Activated CD8-positive, alpha-beta memory T cell treated with anti-CD3 and anti-CD28 coated beads, Interleukin-2, amount 10 ng/mL, durations not matched to agents 7 days and 5 days (primary cell): ENCODE results near the gene LMBRD2. TPM values are rescaled to one million over a fixed set of nuclear protein-coding genes. Genes with fewer than 3 reads are reported as not detected.

ENCODE experiments used
- ATAC-seq: fragments of 150-1000 bp; cut with Tn5 transposase; one replicate; pipeline ENCODE4 v1.10.0; 2021; ENCODE audit warnings: moderate library complexity
- CTCF ChIA-PET: fragments of 350-600 bp; sonication (Branson Sonifier 250); formaldehyde crosslinking; loops from one replicate; lab custom pipeline; 2021; ENCODE audit warnings: antibody characterized with exemption; lab: Charles Lee
- DNase-seq: peaks from one replicate; pipeline ENCODE4 v3.0.0-alpha.2; 2020
- H3K27ac Mint-ChIP-seq: one replicate; pipeline ENCODE4 v1.8.0; 2021; ENCODE audit warnings: mild to moderate bottlenecking, mixed read lengths
- H3K27me3 Mint-ChIP-seq: one replicate; pipeline ENCODE4 v1.8.0; 2021; ENCODE audit warnings: mixed read lengths
- H3K36me3 Mint-ChIP-seq: one replicate; pipeline ENCODE4 v1.8.0; 2021; ENCODE audit warnings: mild to moderate bottlenecking, mixed read lengths
- H3K4me1 Mint-ChIP-seq: one replicate; pipeline ENCODE4 v1.8.0; 2021; ENCODE audit warnings: mixed read lengths
- H3K4me3 Mint-ChIP-seq: one replicate; pipeline ENCODE4 v1.8.0; 2021; ENCODE audit warnings: mild to moderate bottlenecking, moderate library complexity, mixed read lengths
- H3K9me3 Mint-ChIP-seq: one replicate; pipeline ENCODE4 v1.8.0; 2022; ENCODE audit warnings: low read depth, mixed read lengths
- total RNA-seq, 2 experiments: library from RNA; stranded (reverse); gene quantifications; one replicate each; pipeline ENCODE4 v1.2.3, GENCODE V29; 2021

Gene LMBRD2
- total RNA-seq, 2 experiments from 2014 or later = 13.9 to 15.1 TPM

DNA sequence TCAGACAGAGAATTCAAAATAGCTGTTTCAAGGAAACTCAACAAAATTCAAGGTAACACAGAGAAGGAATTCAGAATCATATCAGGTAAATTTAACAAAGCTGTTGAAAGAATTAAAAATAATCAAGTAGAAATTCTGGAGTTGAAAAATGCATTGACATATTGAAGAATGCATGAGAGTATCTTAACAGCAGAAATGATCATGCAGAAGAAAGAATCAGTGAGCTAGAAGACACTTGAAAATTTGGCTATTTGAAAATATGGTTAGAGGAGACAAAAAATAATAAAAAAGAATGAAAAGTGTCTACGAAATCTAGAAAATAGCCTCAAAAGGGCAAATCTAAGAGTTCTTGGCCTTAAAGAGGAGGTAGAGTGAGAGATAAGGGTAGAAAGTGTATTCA lies 22.9 kb downstream of the LMBRD2 start:
- Mint-ChIP-seq H3K27ac (no peak overlapping the region), H3K4me3 (no peak overlapping the region), H3K4me1 (no peaks in the 10 kb centered on the region), H3K9me3 (peaks cover 11% of the 10 kb centered on the region), H3K27me3 (no peaks in the 10 kb centered on the region), H3K36me3 (peaks cover 56% of the 10 kb centered on the region)
- ATAC-seq (no peak), DNase-seq (no peak)
- CTCF ChIA-PET = interaction anchor here (1.0 kb wide), 1 partner anchor 57 kb away, joined by 3 read pairs; no protein-coding TSS in a partner anchor

DNA sequence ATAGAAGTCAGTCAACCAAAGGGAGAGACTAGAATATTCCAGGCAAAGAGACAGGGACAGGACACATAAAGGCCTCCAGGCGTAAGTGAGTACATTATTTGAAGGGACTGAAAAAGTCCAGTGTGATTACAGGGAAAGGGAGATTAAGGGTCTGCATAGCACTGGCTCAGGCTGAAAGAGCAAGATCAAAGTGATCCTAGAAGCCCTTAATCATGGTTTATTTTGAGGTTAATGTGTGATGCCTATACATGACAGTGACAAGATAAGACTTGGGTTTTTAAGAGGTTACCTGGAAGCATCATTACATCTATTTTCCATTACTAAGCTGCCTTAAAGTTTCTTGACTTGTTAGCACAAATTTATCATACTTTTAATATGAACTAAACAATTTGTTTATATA lies 25.8 kb downstream of the LMBRD2 start:
- CTCF ChIA-PET = no interaction called here
- ATAC-seq = no peak
- DNase-seq = no peak
- Mint-ChIP-seq H3K27ac (no peak overlapping the region), H3K36me3 (peaks cover 46% of the 10 kb centered on the region), H3K27me3 (no peaks in the 10 kb centered on the region), H3K9me3 (peaks cover 11% of the 10 kb centered on the region), H3K4me1 (no peaks in the 10 kb centered on the region), H3K4me3 (no peak overlapping the region)

DNA sequence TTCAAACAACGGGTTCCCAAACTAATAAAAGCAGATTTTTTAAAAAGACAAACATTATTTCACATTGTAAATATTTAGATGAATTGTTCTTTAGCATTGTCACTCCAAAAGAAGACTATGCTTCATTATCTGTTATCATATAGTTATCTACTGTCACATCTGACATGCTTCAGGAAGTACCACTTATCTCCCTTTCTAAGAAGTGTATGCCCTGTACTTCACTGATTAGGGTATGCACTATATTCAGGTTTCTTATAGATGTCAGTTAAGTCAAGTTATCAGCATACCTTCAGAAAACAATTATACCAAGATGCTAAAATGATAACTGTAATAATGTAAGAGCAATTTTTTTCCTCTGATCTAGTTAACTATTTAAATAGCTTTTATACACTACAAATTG lies 40.4 kb downstream of the LMBRD2 start:
- ATAC-seq = no peak
- Mint-ChIP-seq H3K4me3 (no peak overlapping the region), H3K27me3 (no peaks in the 10 kb centered on the region), H3K4me1 (no peaks in the 10 kb centered on the region), H3K36me3 (peaks cover 32% of the 10 kb centered on the region), H3K9me3 (no peaks in the 10 kb centered on the region), H3K27ac (no peak overlapping the region)
- no peak for DNase-seq
- CTCF ChIA-PET = no interaction called here

DNA sequence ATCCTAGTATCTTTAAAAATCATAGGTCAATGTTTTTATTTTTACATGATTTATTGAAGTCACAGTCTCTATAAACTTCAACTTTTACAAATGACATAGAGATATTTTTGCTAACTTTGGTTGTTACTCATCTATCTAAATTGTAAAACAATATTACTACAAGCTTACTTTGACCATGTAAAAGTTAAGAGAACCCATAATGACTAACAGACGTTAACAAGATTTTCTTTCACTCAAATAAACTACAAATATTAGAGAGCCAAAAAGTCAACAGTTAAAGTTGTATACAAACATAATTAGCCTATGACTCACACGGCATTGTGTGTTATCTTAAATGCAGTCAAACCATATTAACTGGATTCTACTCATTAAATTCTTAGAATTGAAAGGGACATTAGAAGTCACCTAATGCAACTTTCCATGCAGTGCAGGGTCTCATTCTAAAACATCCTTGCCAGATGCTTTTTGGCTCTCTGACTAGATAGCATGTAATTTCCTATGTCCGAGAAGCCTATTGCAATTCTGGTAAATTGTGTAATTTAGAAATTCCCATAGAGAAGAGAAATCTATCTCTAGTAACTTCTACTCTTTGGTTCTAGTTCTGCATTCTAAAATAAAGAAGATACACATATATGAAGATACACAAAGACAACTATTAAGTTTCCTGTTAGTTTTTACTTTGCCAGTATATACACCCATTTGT lies 42.8 kb downstream of the LMBRD2 start:
- Mint-ChIP-seq H3K4me1 (no peaks in the 10 kb centered on the region), H3K27ac (no peak overlapping the region), H3K9me3 (no peaks in the 10 kb centered on the region), H3K36me3 (peaks cover 34% of the 10 kb centered on the region), H3K27me3 (no peaks in the 10 kb centered on the region), H3K4me3 (no peak overlapping the region)
- ATAC-seq (no peak), DNase-seq (no peak)
- CTCF ChIA-PET = no interaction called here

DNA sequence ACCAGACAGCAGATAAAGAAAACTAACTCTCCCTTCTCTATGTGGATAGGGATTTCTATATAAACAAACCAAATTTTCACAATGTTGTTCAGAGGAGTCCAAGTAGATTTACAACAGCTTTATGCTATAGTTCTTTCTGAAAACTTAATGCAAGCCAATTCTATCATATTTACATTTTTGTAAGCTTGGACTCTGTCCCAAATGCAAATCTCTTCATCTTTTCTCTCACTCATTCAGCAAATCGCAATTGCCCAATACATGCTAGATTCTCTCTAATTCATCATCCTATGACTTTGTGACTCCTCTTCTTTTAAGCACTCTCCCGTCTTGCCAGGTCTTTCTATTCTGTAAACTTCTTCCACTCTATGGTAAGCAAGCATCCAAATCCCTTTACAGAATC lies 45.9 kb downstream of the LMBRD2 start:
- no peaks in the 10 kb centered on the region for H3K27me3 Mint-ChIP-seq
- ATAC-seq (no peak), DNase-seq (no peak)
- H3K4me3 Mint-ChIP-seq = no peak overlapping the region
- no peaks in the 10 kb centered on the region for H3K9me3 Mint-ChIP-seq
- CTCF ChIA-PET = interaction anchor here (0.8 to 1.5 kb wide), 2 partner anchors 26 to 71 kb away, joined by 3 to 5 read pairs; no protein-coding TSS in a partner anchor
- no peaks in the 10 kb centered on the region for H3K4me1 Mint-ChIP-seq
- peaks cover 37% of the 10 kb centered on the region for H3K36me3 Mint-ChIP-seq
- H3K27ac Mint-ChIP-seq = no peak overlapping the region

DNA sequence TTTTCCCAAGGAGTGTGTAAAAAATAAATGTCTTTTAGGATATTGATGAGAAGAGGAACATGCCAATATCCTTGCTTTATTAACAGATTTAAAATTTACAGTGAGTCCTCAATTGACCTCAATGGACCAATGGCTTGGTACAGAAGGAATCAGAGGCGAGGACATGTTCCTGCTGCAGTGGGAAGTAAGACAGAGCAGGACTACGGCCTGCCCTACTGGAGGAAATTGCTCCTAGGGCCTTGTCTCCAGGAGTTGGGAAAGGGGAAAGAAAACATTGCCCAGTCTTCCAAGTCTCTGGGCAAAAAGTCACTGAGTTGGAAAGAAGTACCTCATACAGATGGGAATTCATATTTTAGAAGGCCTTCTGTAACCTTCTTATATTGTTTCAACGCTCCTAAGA lies 51.9 kb downstream of the LMBRD2 start:
- no peaks in the 10 kb centered on the region for H3K4me1 Mint-ChIP-seq
- peaks cover 9% of the 10 kb centered on the region for H3K36me3 Mint-ChIP-seq
- H3K4me3 Mint-ChIP-seq = no peak overlapping the region
- CTCF ChIA-PET = no interaction called here
- no peaks in the 10 kb centered on the region for H3K27me3 Mint-ChIP-seq
- no peaks in the 10 kb centered on the region for H3K9me3 Mint-ChIP-seq
- no peak overlapping the region for H3K27ac Mint-ChIP-seq
- DNase-seq (no peak), ATAC-seq (no peak)

DNA sequence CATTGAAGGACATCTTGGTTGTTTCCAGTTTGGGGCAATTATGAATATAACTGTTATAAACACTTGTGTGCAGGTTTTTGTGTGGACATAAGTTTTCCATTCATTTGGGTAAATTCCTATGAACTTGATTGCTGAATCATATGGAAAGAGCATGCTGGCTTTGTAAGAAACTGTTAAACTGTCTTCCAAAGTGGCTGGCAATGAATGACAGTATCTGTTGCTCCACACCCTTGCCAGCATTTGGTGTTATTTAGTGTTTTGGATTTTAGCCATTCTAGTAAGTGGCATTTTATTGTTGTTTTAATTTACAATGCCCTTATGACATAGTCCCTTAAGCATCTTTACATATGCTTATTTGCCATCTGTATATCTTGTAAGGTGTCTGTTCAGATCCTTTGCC lies 55.2 kb downstream of the LMBRD2 start:
- ATAC-seq (no peak), DNase-seq (no peak)
- Mint-ChIP-seq H3K27me3 (no peaks in the 10 kb centered on the region), H3K27ac (no peak overlapping the region), H3K36me3 (peaks cover 2% of the 10 kb centered on the region), H3K4me3 (no peak overlapping the region), H3K4me1 (no peaks in the 10 kb centered on the region), H3K9me3 (no peaks in the 10 kb centered on the region)
- CTCF ChIA-PET = interaction anchor here (1.1 kb wide), 1 partner anchor 18 kb away, joined by 3 read pairs; no protein-coding TSS in a partner anchor

DNA sequence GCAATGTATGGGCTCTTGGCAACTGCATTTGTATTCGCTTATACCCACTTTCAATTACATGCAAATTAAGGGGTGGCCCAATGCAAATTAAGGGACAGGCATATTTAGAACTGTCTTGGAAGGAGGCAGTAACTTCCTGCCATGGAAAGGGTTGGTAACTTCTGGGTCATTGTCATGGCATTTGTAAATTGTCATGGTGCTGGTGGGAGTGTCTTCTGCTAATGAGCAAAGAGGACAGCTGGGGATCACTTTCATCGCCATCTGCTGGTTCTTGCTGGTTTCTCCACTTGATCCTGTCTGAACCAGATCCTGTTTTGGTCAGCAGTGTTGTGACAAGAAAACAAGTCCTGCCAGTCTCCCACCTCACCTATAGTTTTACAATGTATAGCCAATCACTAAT lies 61.7 kb downstream of the LMBRD2 start:
- CTCF ChIA-PET = interaction anchor here (4.5 kb wide), 1 partner anchor 12 kb away, joined by 30 read pairs; no protein-coding TSS in a partner anchor
- Mint-ChIP-seq H3K27ac (no peak overlapping the region), H3K36me3 (no peaks in the 10 kb centered on the region), H3K27me3 (peaks cover 25% of the 10 kb centered on the region), H3K4me3 (no peak overlapping the region), H3K9me3 (peaks cover 4% of the 10 kb centered on the region), H3K4me1 (no peaks in the 10 kb centered on the region)
- ATAC-seq = peak; percentile 33
- no peak for DNase-seq

DNA sequence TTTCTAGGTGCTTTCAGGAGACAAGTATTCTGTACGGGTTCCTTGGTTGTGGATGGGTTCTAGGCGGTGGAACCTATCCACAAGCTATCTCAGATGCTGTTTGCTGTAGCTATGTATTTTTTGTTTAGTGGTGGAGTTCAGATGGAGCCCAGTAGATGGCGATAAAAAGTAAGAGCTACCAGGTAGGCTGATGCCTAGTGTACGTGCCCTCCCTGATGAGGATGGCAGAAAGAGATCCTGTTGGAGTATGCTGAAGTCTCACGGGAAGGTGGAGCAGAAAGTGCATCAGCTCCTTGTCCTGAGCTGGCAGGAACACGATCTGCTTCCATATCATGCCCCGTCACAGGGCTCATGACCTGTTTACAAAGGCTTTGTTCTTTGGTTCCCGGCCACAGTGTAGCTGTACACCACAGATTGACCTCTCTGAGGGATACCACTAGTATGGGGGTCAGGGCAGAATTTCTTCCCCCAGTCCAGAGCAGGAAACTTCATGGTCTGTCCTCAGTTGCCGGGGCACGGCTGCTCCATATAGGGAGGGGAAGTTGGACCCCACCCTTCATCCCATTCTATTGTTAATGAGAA lies 72.4 kb downstream of the LMBRD2 start:
- peaks cover 54% of the 10 kb centered on the region for H3K27me3 Mint-ChIP-seq
- H3K36me3 Mint-ChIP-seq = peaks cover 2% of the 10 kb centered on the region
- CTCF ChIA-PET = interaction anchor here (0.7 to 3.2 kb wide), 35 partner anchors 10 to 611 kb away, joined by 3 to 30 read pairs (median 4); partner anchors contain the start of genes LMBRD2, NADK2, RANBP3L and UGT3A2
- no peak overlapping the region for H3K27ac Mint-ChIP-seq
- DNase-seq (no peak), ATAC-seq (peak; percentile 86)
- no peak overlapping the region for H3K4me3 Mint-ChIP-seq
- H3K4me1 Mint-ChIP-seq = no peaks in the 10 kb centered on the region
- H3K9me3 Mint-ChIP-seq = no peaks in the 10 kb centered on the region

DNA sequence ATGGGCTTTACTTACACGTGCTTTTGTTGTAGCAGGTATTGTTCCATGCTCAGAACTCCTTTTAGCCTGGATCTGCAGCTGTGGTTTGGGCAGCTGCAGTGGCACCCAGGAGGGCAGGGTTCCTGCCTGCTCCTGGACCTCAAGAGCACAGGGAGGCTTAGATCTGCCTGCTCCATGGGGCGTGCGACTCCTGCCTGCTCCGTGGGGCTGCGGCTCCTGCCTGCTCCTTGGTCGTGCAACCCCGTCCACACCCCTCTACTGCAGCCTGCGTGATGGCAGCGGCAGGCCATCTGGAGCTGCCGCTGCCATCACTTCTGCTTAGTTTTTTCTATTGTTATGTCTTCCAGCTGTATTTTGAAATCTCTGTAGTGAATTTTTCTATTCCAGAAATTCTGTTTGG lies 73.3 kb downstream of the LMBRD2 start:
- Mint-ChIP-seq H3K27me3 (peaks cover 47% of the 10 kb centered on the region), H3K27ac (no peak overlapping the region), H3K9me3 (no peaks in the 10 kb centered on the region), H3K4me3 (no peak overlapping the region), H3K36me3 (no peaks in the 10 kb centered on the region), H3K4me1 (peaks cover 6% of the 10 kb centered on the region)
- no peak for DNase-seq
- no peak for ATAC-seq
- CTCF ChIA-PET = interaction anchor here (0.7 to 3.2 kb wide), 31 partner anchors 10 to 611 kb away, joined by 3 to 30 read pairs (median 4); partner anchors contain the start of genes LMBRD2, NADK2, RANBP3L and UGT3A2

DNA sequence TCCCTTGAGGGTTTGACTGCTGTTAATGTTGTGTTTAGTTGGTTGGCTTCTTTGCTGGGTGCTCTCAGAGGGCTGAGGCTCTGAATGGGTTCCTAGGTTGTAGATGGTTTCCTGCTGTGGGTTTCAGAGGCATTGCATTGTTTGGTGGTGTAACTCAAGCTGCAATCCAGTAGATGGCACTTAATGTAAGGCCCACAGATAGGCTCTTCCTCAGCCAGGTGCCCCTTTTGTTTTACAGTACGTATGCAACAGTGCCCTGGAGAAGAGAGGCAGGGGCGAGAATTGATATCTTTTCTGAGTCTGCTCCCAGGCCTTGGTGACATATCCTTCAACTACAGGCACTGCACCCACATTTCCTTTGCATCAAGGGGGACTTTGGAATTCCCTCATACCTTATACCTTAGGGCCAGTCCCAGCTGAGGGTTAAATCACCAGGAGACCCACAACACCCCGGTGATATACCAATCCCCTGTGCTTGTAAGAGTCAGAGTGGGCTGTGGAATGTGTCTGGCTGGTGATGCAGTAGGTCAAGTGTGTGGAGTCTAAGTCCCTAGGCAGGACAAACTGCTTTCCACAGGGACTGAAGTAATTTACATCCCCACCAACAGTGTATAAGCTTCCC lies 78.0 kb downstream of the LMBRD2 start:
- Mint-ChIP-seq H3K4me3 (no peak overlapping the region), H3K27ac (no peak overlapping the region), H3K27me3 (peaks cover 48% of the 10 kb centered on the region), H3K36me3 (no peaks in the 10 kb centered on the region), H3K4me1 (peaks cover 16% of the 10 kb centered on the region), H3K9me3 (no peaks in the 10 kb centered on the region)
- peak; percentile 49 for DNase-seq
- CTCF ChIA-PET = interaction anchor here (0.7 to 2.5 kb wide), 6 partner anchors 8 to 347 kb away, joined by 3 to 7 read pairs (median 4); partner anchors contain the start of gene NADK2
- ATAC-seq = peak; percentile 83

DNA sequence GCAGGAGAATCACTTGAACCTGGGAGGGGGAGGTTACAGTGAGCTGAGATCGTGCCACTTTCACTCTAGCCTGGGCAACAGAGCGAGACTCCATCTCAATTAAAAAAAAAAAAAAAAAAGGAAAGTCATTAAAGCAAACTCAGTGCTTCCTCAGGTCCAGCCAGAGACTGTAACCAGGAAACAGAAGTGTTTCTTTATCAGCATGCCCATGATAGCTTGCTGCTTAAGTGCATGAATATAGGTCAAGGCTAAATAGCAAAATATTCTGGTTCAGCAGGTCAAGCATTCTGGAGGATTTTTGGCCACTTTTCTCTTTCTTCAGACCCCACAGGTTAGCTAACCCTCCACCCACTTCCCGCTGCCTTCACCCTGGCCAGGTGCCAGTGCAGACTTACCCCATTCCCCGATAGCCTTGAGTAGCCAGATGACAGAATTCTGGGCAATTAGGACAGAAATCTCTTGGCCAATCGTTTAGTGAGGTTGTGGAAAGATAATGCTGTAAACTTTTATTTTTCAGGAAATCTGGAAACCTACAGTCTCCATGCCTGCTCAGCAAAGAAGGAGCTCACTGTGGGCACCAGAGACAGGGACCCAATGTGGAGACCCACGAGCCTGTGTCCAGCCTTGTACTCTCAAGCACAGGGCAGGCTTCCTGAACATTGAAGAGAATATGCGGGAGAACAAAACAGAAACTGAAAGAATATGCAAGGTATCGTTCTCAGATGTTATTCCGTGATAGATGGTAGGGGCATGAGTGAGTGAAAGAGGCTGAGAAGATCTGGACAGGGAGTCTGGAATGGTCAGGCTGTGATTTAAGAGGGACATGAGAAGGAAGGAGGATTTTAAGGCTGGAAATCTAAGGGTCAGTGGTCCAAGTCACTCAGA lies 80.8 kb downstream of the LMBRD2 start:
- Mint-ChIP-seq H3K27me3 (peaks cover 45% of the 10 kb centered on the region), H3K27ac (peak overlapping the region; percentile 62), H3K9me3 (no peaks in the 10 kb centered on the region), H3K4me3 (peak overlapping the region; percentile 75), H3K4me1 (peaks cover 21% of the 10 kb centered on the region), H3K36me3 (no peaks in the 10 kb centered on the region)
- ATAC-seq = peak; percentile 57
- no peak for DNase-seq
- CTCF ChIA-PET = interaction anchor here (1.2 to 5.7 kb wide), 3 partner anchors 9 to 172 kb away, joined by 4 to 28 read pairs (median 4); partner anchors contain the start of genes LMBRD2 and NADK2
